ENCODE measurements around the gene CBARP.
"Not testable (repeated sequence)": the region's sequence is repeated elsewhere in the genome, so short reads cannot be mapped to it uniquely, and the experiment has no call there.

Gene CBARP

DNA sequence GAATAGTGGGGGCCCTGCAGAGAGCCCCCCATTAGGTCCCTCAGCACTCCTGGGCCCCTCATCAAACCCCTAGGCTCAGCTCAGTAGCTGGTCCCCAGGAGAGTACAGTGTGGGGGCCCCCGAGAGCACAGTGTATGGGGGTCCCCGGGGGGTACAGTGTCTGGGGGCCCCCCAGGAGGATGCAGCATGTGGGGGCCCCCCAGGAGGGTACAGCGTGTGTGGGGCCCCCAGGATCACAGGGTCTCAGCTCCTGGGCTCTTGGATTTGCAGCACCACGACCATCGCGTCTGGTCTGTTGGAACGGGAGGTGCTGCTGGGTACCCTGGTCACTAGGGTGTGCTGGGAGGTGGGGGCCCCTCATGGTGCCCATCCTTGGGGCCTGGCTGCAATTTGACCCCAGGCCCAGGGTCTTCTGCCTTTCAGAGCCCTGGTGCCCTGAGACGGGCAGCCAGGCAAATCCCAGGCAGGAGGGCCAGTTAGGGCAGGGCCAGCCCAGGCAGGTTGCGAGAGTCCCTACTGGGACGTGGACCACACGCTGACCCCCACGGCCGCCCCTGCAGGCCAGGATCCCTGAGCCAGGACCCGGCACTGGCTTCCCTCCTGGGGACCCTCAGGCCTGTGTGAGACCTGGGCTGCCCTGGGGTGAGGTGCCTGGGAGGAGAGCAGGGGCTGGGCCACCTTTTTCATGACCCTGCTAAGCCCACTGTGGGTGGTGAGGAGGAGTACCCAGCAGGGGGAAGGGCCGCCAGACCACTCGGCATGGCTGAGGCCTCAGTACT is 13.6 kb downstream of the CBARP start:
- no peak for DNase-seq

DNA sequence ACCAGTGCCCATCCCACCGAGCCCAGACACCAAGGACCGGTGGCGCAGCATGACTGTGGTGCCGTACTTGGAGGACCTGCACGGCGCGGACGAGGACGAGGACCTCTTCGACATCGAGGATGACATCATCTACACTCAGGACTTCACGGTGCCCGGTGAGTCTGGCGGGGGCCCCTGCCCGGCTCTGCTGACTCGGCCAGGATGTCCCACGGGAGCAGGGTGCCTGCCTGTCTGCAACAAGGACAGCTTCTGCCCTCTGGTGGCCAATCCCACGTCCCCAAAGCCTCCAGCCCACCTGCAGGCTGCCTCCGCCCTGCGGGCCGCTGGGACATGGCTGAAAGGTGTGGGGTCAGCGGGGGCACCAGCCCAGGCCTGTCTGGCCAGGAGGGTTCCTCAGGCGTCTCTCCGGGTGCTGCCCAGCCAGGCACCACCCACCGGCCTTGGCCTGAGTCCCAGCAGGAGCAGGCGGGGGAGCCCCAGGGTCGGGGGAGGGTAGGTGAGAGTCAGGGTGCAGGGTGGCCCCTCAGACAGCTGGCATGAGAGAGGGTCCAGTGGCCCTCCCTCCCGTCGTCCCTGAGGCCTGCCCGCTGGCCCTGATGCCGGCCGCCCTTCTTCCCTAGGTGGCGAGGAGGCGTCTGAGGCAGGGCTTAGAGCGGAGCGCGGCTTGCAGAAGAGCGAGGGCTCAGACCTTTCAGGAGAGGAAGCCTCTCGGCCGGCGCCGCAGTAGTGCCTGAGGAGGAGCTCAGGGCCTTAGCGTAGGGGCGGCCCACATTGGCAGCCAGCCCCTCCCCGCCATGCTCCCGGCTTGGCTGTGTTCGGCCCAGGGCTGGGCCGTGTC is 14.6 kb downstream of the CBARP start:
- DNase-seq: no peak

DNA sequence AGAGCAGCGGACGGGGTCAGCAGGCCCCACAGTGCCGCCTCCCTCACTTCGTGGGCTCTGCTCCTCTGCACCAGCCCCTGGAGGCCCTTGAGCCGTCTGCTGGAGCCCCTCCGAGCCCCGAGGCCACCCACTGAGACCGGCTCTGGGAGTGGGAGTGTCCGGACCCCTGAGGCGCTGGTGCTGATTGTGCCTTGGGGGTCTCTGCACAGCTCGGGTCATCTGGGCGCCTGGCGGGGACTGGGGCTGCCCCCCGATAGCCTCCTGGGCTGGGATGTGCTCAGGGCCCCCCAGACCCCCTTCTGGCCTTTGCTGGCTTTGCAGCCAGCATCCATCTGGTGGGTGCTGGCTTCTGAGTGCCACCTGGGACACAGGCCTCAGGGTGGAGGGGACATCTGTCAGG is 15.4 kb downstream of the CBARP start:
- DNase-seq: no peak

- DNase-seq: no peak
Measured at GRCh38 chr19:1221904-1222255, 15.9 kb downstream of the CBARP start.

- DNase-seq: no peak
Measured at GRCh38 chr19:1220976-1221903, 16.6 kb downstream of the CBARP start.

DNA sequence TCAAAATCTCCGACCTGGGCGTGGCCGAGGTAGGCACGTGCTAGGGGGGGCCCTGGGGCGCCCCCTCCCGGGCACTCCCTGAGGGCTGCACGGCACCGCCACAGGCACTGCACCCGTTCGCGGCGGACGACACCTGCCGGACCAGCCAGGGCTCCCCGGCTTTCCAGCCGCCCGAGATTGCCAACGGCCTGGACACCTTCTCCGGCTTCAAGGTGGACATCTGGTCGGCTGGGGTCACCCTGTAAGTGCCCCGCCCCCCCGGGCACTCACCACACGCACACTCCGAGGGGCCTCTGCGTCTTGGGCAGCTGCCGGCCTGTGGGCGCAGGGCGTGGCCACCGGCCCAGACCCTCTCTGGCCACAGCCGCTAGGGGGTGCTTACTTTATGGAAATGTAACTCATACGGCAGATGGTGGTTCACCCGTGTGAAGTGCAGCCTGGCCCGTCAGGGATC is 17.3 kb downstream of the CBARP start:
- DNase-seq: no peak

GRCh38 chr19:1219786-1220476 is 17.9 kb downstream of the CBARP start:
- DNase-seq: no peak

DNA sequence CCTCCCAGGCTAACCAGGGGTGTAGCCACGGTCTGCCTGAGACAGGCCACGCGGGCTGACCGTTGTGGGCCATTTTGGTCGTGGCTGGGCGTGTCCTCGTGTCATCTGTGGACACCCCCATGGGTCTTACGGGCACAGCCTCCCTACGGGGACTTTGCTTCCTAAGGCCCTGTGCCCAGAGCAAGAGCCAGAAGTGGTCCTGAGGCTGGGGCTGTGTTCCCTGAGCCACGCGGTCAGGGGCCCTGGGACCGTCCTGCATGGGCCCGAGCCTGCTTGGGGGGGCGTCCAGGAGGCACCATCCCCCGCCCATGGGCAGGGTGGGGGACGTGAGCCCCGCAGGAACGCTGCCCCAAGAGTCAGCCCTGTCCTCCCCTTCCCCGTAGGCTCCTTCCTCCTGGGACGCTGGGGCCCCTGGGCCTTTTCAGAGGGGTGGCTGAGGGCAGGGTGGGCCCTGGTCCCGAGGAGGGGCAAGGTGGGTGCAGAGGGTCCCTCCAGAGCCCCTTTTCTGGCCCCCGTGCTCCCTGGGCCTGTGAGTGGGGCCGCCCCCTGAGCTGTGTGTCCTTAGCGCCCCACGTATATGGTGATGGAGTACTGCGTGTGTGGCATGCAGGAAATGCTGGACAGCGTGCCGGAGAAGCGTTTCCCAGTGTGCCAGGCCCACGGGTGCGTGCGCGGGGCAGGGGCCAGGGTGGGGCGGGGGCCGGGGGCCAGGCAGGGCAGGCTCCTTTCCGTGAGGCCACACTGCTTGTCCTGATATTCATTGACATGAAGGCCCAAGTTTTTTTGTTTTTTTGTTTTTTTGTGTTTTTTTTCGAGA is 18.8 kb downstream of the CBARP start:
- DNase-seq: no peak

- DNase-seq: no peak
Measured at GRCh38 chr19:1217366-1217765, 20.4 kb downstream of the CBARP start.

DNA sequence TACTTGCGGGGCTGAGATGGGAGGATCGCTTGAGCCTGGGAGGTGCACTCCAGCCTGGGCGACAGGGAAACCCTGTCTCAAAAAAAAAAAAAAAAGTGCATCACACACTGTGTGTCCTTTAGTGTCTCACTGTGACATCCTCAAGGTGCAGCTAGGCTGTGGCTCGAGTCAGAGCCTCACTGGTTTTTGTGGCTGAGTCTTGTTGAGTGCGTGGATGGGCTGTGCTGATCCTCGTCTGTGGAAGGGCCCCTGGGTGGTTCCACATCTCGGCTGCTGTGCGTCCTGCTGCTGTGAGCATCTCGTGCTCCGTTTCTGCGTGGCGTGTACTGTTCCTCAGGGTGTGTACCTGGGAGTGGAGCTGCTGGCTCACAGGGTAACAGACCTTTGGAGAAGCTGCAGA is 21.0 kb downstream of the CBARP start:
- no peak for DNase-seq

GRCh38 chr19:1214862-1215731 is 22.7 kb downstream of the CBARP start:
- DNase-seq: no peak

- no peak for DNase-seq
Measured at GRCh38 chr19:1214299-1214861, 23.4 kb downstream of the CBARP start.

- DNase-seq: peak; percentile 49
Measured at GRCh38 chr19:1213391-1214286, 24.2 kb downstream of the CBARP start.

- DNase-seq: no peak
Measured at GRCh38 chr19:1211494-1212234, 26.1 kb downstream of the CBARP start.

GRCh38 chr19:1210227-1210538 is 27.6 kb downstream of the CBARP start:
- DNase-seq: no peak

- not testable (repeated sequence) for DNase-seq
Measured at GRCh38 chr19:1208830-1209229, 29.0 kb downstream of the CBARP start.

DNA sequence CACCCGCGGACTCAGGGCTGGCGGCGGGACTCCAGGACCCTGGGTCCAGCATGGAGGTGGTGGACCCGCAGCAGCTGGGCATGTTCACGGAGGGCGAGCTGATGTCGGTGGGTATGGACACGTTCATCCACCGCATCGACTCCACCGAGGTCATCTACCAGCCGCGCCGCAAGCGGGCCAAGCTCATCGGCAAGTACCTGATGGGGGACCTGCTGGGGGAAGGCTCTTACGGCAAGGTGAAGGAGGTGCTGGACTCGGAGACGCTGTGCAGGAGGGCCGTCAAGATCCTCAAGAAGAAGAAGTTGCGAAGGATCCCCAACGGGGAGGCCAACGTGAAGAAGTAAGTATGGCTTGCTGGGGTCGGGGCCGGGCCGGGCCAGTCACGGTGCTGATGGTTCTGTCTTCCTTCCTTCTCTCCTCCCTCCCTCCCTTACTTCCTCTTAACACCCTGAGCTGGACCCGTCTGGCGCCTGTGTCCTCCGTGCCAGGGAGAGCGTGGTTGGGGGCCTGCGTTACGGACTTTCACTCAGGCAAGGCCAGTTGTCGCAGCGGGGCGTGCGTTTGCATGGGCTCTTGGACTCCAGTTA is 30.8 kb downstream of the CBARP start:
- no peak for DNase-seq
